AG04450 (cell line): ENCODE measurements around the gene ZNF607. TPM values are rescaled to one million over a fixed set of nuclear protein-coding genes. Genes with fewer than 3 reads are reported as not detected.
"Not testable (repeated sequence)": the region's sequence is repeated elsewhere in the genome, so short reads cannot be mapped to it uniquely, and the experiment has no call there.

Source experiments
- CTCF ChIA-PET: fragments of 300-600, 350-600 bp; formaldehyde crosslinking; extraction: SDS; loops from one replicate; lab custom pipeline; 2022; ENCODE audit warnings: antibody characterized with exemption, inconsistent platforms; lab: Charles Lee
- POLR2A ChIA-PET: fragments of 350-600 bp; formaldehyde crosslinking; extraction: SDS; loops from one replicate; lab custom pipeline; 2021; ENCODE audit warnings: antibody characterized with exemption, inconsistent platforms; lab: Yijun Ruan, JAX
- DNase-seq: peaks from one replicate; pipeline ENCODE4 v3.0.0-alpha.2; 2011; ENCODE audit warnings: low read depth, low spot score
- H3K27ac ChIP-seq: one replicate; pipeline ENCODE4 v1.5.1; 2012; ENCODE audit warnings: low read depth, low read length, control low read depth
- H3K27me3 ChIP-seq: one replicate; pipeline ENCODE4 v1.6.0; 2012; ENCODE audit warnings: low read length; ENCODE audit not compliant: control insufficient read depth, insufficient read depth
- H3K4me3 ChIP-seq: 2 replicates; pipeline ENCODE4 v1.5.1; 2011; ENCODE audit warnings: mild to moderate bottlenecking, low read depth, low read length, control low read depth
- H3K9me3 ChIP-seq: 2 replicates; pipeline ENCODE4 v1.5.1; 2012; ENCODE audit warnings: low read length; ENCODE audit not compliant: control insufficient read depth, insufficient read depth
- CTCF ChIP-seq: IDR thresholded peaks from 2 replicates; pipeline ENCODE4 v1.5.1; 2011; ENCODE audit warnings: low read depth, low read length, control low read depth, inconsistent platforms
- polyA minus RNA-seq: library from RNA; depleted of rRNA, polyadenylated mRNA; stranded (reverse); fragments of >200 nt; gene quantifications from 2 replicates; pipeline ENCODE4 v1.2.3, GENCODE V29; 2011; rRNA and poly(A)+ RNA removed
- polyA plus RNA-seq: library from polyadenylated mRNA; depleted of rRNA; stranded (reverse); fragments of >200 nt; gene quantifications from 2 replicates; pipeline ENCODE4 v1.2.3, GENCODE V29; 2011; rRNA removed

The ZNF607 gene
- polyA plus RNA-seq (2.8 and 3.0 TPM in 2 replicates), polyA minus RNA-seq (4.3 and 5.3 TPM in 2 replicates)

- peak; percentile 75 for DNase-seq
- peak; percentile 67 for TF ChIP-seq CTCF
- H3K9me3 ChIP-seq: no peaks in the 10 kb centered on the region; the same call in none of the 2 replicates
- H3K4me3 ChIP-seq: peak within 1 kb of the TSS; percentile 93
- H3K27me3 ChIP-seq: no peaks in the 10 kb centered on the region
- no peak within 1 kb of the TSS for H3K27ac ChIP-seq
- CTCF ChIA-PET: interaction anchor here (0.6 to 1.4 kb wide), 7 partner anchors 13 to 348 kb away, joined by 3 to 4 read pairs (median 3); partner anchors contain the start of gene ZNF527
- POLR2A ChIA-PET: interaction anchor here (0.6 kb wide), 1 partner anchor 64 kb away, joined by 3 read pairs; the partner anchor contains the start of gene ZFP30
Observed at GRCh38 chr19:37719111-37719926, at the start of gene ZNF607. Gene ZNF607, minus strand, starts transcription at chr19:37719761. Its CDS starts 8,143 bp downstream, at chr19:37711618.

DNA sequence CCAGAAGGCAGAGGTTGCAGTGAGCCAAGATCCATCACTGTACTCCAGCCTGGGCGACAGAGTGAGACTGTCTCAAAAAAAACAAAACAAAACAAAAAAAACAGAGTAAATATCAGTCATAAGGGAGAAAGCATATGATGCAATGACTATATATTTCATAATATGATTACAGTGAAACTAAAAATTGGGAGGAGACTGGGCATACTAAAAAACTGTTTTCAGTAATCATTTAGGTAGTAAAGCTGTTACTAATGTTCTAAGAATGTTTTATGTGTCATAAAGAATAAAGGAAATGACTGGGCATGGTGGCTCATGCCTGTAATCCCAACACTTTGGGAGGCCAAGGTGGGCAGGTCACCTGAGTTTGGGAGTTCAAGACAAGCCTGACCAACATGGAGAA is 43.9 kb upstream of the ZNF607 start:
- no peak for DNase-seq
- ChIA-PET POLR2A (no interaction called here), CTCF (no interaction called here)
- no peak for TF ChIP-seq CTCF
- no peak overlapping the region for H3K27ac ChIP-seq
- H3K9me3 ChIP-seq: peaks cover 13% of the 10 kb centered on the region
- H3K27me3 ChIP-seq: no peaks in the 10 kb centered on the region
- no peak overlapping the region for H3K4me3 ChIP-seq

- H3K27me3 ChIP-seq, DNase-seq, H3K9me3 ChIP-seq, CTCF ChIA-PET, H3K27ac ChIP-seq, H3K4me3 ChIP-seq, POLR2A ChIA-PET: not testable (repeated sequence)
Observed at GRCh38 chr19:37757683-37758082, 38.1 kb upstream of the ZNF607 start.

- H3K9me3 ChIP-seq: peaks cover 25% of the 10 kb centered on the region
- no peak for TF ChIP-seq CTCF
- CTCF ChIA-PET: no interaction called here
- POLR2A ChIA-PET: no interaction called here
- no peak overlapping the region for H3K4me3 ChIP-seq
- no peaks in the 10 kb centered on the region for H3K27me3 ChIP-seq
- H3K27ac ChIP-seq: no peak overlapping the region
- DNase-seq: no peak
Observed at GRCh38 chr19:37738371-37738770, 18.8 kb upstream of the ZNF607 start.

DNA sequence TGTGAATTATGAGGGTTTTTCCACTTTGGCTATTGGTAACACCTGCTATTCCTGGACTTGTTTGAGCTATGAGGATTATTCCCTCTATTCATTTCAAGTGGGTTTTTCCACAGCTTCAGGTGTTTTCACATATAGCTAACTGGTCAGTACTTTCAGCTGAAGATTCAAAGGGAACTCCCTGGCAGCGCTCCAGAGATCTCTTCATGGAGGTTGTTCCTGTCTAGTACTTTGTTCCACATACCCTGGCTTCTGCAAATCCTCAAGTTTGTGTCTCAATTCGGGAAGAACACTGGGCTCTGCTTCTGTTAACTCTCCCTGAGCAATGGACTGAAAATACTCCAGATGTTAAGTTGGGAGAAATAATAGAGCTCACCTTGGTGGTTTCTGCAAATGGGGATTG is 5.6 kb upstream of the ZNF607 start:
- Histone ChIP-seq H3K4me3 (no peak overlapping the region), H3K27ac (no peak overlapping the region), H3K27me3 (no peaks in the 10 kb centered on the region), H3K9me3 (no peaks in the 10 kb centered on the region; the same call in none of the 2 replicates)
- no peak for DNase-seq
- POLR2A ChIA-PET: no interaction called here
- no peak for TF ChIP-seq CTCF
- CTCF ChIA-PET: interaction anchor here (0.5 kb wide), 1 partner anchor 50 kb away, joined by 4 read pairs; no protein-coding TSS in a partner anchor
